GM10248 (cell line): ENCODE data around the gene ILRUN.
"Not testable (repeated sequence)": the region's sequence is repeated elsewhere in the genome, so short reads cannot be mapped to it uniquely, and the experiment has no call there.

ENCODE experiments used
- CTCF ChIA-PET: fragments of 300-600 bp; sonication (Branson Sonifier 250); formaldehyde crosslinking; extraction: SDS; loops from one replicate; lab custom pipeline; 2021; ENCODE audit warnings: antibody characterized with exemption; lab: Yijun Ruan, JAX
- POLR2A ChIA-PET: fragments of 350-650 bp; sonication (Branson Sonifier 250); formaldehyde crosslinking; extraction: SDS; loops from one replicate; lab custom pipeline; 2020; ENCODE audit warnings: antibody characterized with exemption; lab: Yijun Ruan, JAX
- DNase-seq: peaks from one replicate; pipeline ENCODE4 v3.0.0; 2012; ENCODE audit errors: extremely low spot score
- TF ChIP-seq, protein P1 (sequence below): IDR thresholded peaks from 2 replicates; pipeline ENCODE4 v1.5.1; 2012; ENCODE audit warnings: mild to moderate bottlenecking, low read depth; ENCODE audit errors: extremely low read depth, missing control alignments, control extremely low read depth

Gene ILRUN

DNA sequence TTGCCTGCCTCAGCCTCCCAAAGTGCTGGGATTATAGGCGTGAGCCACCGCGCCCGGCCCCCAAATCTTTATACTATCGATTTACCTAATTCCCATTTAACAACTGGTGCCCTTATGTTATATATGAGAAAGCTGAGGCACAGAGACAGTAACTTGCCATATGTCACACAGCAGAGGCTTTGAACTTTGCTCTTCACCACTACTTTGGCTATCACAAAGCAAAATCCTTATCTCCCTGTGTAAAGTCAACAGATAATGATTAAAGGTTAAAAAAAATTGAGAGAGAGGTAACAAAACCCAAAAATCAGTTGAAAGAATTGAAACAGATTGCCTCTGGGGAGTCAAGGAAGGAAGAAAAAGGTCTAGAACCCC is 22.3 kb downstream of the ILRUN start:
- no peak for DNase-seq
- ChIA-PET CTCF (interaction anchor here (1.3 to 2.9 kb wide), 5 partner anchors 10 to 131 kb away, joined by 3 to 16 read pairs (median 3); partner anchors contain the start of gene ILRUN), POLR2A (interaction anchor here (0.6 to 4.0 kb wide), 2 partner anchors 12 to 18 kb away, joined by 6 to 28 read pairs; no protein-coding TSS in a partner anchor)
- TF ChIP-seq, protein P1, sequence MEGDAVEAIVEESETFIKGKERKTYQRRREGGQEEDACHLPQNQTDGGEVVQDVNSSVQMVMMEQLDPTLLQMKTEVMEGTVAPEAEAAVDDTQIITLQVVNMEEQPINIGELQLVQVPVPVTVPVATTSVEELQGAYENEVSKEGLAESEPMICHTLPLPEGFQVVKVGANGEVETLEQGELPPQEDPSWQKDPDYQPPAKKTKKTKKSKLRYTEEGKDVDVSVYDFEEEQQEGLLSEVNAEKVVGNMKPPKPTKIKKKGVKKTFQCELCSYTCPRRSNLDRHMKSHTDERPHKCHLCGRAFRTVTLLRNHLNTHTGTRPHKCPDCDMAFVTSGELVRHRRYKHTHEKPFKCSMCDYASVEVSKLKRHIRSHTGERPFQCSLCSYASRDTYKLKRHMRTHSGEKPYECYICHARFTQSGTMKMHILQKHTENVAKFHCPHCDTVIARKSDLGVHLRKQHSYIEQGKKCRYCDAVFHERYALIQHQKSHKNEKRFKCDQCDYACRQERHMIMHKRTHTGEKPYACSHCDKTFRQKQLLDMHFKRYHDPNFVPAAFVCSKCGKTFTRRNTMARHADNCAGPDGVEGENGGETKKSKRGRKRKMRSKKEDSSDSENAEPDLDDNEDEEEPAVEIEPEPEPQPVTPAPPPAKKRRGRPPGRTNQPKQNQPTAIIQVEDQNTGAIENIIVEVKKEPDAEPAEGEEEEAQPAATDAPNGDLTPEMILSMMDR, result no peak

DNA sequence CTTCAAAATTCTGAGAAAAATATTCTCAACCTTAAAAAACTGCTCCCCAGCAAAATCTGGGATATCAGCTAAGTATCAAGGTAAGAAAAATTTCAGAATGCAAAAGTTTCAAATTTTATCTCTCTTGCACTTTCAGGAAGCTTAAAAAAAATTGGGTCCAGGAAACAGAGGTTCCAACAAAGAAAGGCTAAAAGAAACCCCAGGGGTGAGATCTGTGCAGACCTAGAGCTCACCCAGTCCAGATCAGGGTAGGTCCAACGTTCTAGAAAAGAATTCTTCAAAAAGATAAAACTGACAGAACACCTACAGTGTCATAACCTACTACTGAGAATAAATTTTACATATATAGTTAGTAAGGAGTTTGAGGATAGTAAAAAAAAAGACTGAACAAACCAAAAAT is 23.5 kb downstream of the ILRUN start:
- no peak for DNase-seq
- ChIA-PET CTCF (interaction anchor here (0.8 to 2.3 kb wide), 5 partner anchors 9 to 34 kb away, joined by 3 to 16 read pairs (median 4); partner anchors contain the start of gene ILRUN), POLR2A (interaction anchor here (1.0 to 4.0 kb wide), 2 partner anchors 16 to 436 kb away, joined by 3 to 28 read pairs; partner anchors contain the start of gene HMGA1)
- TF ChIP-seq, protein P1, result no peak

DNA sequence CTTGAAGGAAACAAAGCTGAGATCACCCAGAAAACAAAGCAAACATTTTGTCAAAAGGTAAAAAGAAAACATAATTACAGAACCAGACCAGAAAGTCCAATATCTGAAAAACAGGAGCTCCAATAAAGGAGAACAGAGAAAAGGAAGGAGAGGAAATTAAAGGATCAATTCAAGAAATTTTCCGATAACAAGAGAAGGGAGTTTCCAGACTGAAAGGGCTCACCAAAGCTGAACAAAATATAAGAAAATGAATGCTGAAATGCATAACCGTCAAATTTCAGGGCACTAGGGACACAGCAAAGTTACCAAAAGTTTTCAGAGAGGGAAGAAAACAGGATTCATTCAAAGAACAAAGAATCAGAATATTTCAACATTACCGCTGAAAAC is 23.9 kb downstream of the ILRUN start:
- CTCF ChIA-PET, result interaction anchor here (0.8 to 2.3 kb wide), 5 partner anchors 9 to 34 kb away, joined by 3 to 16 read pairs (median 4); partner anchors contain the start of gene ILRUN
- TF ChIP-seq, protein P1, result no peak
- no peak for DNase-seq
- POLR2A ChIA-PET, result interaction anchor here (1.0 kb wide), 1 partner anchor 436 kb away, joined by 3 read pairs; the partner anchor contains the start of gene HMGA1

DNA sequence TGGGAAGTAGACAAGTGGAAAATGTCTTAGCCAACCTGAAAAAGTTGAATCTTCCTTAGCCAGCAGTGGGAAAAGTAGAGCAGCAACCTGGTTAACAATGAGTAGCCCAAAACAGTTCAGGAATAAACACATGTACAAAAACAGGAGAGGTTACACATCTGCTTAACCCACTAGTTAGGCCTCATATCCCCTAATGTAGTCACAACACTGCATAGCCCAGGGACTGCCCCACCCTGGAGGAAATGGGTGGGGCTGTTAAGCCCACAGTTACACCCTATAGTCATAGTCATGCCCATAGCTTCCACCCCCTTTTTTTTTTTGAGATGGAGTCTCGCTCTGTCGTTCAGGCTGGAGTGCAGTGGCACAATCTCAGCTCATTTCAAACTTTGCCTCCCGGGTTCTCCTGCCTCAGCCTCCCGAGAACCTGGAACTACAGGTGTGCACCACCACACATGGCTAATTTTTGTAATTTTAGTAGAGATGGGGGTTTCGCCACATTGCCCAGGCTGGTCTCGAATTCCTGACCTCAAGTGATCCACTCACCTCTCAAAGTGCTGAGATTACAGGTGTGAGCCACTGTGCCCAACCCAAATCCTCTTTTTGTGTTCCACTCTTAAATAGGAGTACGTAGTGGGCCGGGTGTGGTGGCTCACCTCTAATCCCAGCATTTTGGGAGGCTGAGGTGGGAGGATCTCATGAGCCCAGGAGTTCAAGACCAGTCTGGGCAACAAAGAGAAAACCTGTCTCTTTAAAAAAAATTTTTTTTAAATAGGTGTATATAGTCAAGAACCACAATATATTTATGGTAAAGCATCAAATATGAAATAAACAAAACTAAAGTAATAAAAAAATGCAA is 24.5 kb downstream of the ILRUN start:
- DNase-seq, result peak; percentile 82
- TF ChIP-seq, protein P1, result no peak
- ChIA-PET CTCF (interaction anchor here (0.8 to 2.3 kb wide), 6 partner anchors 10 to 33 kb away, joined by 3 to 16 read pairs (median 4); partner anchors contain the start of gene ILRUN), POLR2A (interaction anchor here (0.6 to 1.0 kb wide), 4 partner anchors 15 to 304 kb away, joined by 3 to 6 read pairs (median 3); partner anchors contain the start of gene ILRUN)

DNA sequence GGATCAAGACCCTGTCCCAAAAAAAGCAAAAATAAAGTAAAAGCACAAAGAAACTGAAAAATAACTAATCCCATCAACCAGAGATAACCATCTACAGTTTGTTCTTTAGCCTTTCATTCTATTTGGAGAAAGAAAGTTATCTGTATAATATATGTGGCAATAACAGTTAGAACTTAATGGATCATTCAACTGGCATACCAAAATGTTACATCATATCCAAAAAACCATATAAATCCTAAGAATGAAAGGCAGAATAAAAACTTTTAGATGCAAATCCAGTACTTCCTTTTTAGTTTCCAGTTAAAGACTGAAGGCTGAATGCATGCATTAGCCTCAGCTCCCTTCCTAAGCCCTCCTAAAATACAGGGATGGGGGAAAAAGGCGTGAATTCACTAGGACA is 25.2 kb downstream of the ILRUN start:
- TF ChIP-seq, protein P1, result no peak
- POLR2A ChIA-PET, result interaction anchor here (0.6 to 1.0 kb wide), 4 partner anchors 15 to 303 kb away, joined by 3 to 6 read pairs (median 3); partner anchors contain the start of gene ILRUN
- CTCF ChIA-PET, result interaction anchor here (1.4 to 2.3 kb wide), 2 partner anchors 14 to 15 kb away, joined by 3 to 16 read pairs; no protein-coding TSS in a partner anchor
- DNase-seq, result no peak

DNA sequence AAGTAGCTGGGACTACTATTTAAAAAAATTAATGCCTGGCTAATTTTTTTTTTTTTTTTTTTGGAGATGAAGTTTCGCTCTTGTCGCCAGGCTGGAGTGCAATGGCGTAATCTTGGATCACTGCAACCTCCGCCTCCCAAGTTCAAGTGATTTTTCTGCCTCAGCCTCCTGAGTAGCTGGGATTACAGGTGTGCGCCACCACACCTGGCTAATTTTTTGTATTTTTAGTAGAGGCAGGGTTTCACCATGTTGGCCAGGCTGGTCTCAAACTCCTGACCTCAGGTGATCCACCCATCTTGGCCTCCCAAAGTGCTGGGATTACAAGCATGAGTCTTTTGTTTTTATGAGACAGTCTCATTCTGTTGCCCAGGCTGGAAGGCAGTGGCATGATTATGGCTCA is 27.8 kb downstream of the ILRUN start:
- DNase-seq, POLR2A ChIA-PET: not testable (repeated sequence)
- CTCF ChIA-PET, result interaction anchor here (1.4 kb wide), 1 partner anchor 28 kb away, joined by 3 read pairs; the partner anchor contains the start of gene ILRUN
